GM23338 (cell line): ENCODE results near the gene SH3BGRL. TPM values are rescaled to one million over a fixed set of nuclear protein-coding genes. Genes with fewer than 3 reads are reported as not detected.

Experiments
- ATAC-seq: fragments of 200-7000 bp; cut with Tn5 transposase; 3 replicates; pipeline ENCODE4 v1.9.1; 2020
- DNase-seq: peaks from one replicate; pipeline ENCODE4 v3.0.0-alpha.2; 2015; ENCODE audit warnings: low spot score
- H2AFZ ChIP-seq: fragments of 200-600 bp; sonication (generic); 2 replicates; pipeline ENCODE4 v1.8.0; 2016; ENCODE audit warnings: antibody characterized with exemption, mild to moderate bottlenecking, moderate library complexity
- H3F3A ChIP-seq: fragments of 200-600 bp; sonication (generic); replicated peaks from 2 replicates; pipeline ENCODE4 v1.8.0; 2017; ENCODE audit warnings: antibody characterized with exemption, mixed run types, low read depth
- H3K27ac ChIP-seq: fragments of 200-600 bp; sonication (generic); 2 replicates; pipeline ENCODE4 v1.6.1; 2016; ENCODE audit warnings: low read depth
- H3K27me3 ChIP-seq: fragments of 200-600 bp; sonication (generic); 2 replicates; pipeline ENCODE4 v1.8.0; 2016; ENCODE audit warnings: mild to moderate bottlenecking, mixed run types, moderate library complexity; ENCODE audit not compliant: insufficient read depth
- H3K36me3 ChIP-seq: fragments of 200-600 bp; sonication (generic); 2 replicates; pipeline ENCODE4 v1.8.0; 2016; ENCODE audit warnings: mild to moderate bottlenecking; ENCODE audit not compliant: insufficient read depth
- H3K4me1 ChIP-seq: fragments of 200-600 bp; sonication (generic); 2 replicates; pipeline ENCODE4 v1.8.0; 2016; ENCODE audit warnings: mild to moderate bottlenecking, moderate library complexity; ENCODE audit not compliant: insufficient read depth
- H3K4me2 ChIP-seq: fragments of 200-600 bp; sonication (generic); 2 replicates; pipeline ENCODE4 v1.7.1; 2017; ENCODE audit warnings: mixed run types
- H3K4me3 ChIP-seq: fragments of 200-600 bp; sonication (generic); 2 replicates; pipeline ENCODE4 v1.6.1; 2016; ENCODE audit warnings: mixed run types
- H3K79me2 ChIP-seq: fragments of 200-600 bp; sonication (generic); replicated peaks from 2 replicates; pipeline ENCODE4 v1.8.0; 2017; ENCODE audit warnings: mild to moderate bottlenecking; ENCODE audit not compliant: insufficient read depth
- H3K9me2 ChIP-seq: fragments of 200-600 bp; sonication (generic); 2 replicates; pipeline ENCODE4 v1.8.0; 2017; ENCODE audit not compliant: insufficient read depth
- H4K20me1 ChIP-seq: fragments of 200-600 bp; sonication (generic); replicated peaks from 2 replicates; pipeline ENCODE4 v1.8.0; 2017; ENCODE audit warnings: mild to moderate bottlenecking; ENCODE audit not compliant: insufficient read depth
- H3K27ac Mint-ChIP-seq: 2 replicates; pipeline ENCODE4 v1.8.0; 2020; ENCODE audit warnings: inconsistent platforms, mild to moderate bottlenecking, moderate library complexity, mixed read lengths
- H3K27me3 Mint-ChIP-seq: 3 replicates; pipeline ENCODE4 v1.8.0; 2022; ENCODE audit warnings: low read depth, mild to moderate bottlenecking, moderate library complexity, mixed read lengths, inconsistent platforms; ENCODE audit not compliant: insufficient read depth, poor library complexity
- H3K36me3 Mint-ChIP-seq: 3 replicates; pipeline ENCODE4 v1.8.0; 2021; ENCODE audit warnings: low read depth, mild to moderate bottlenecking, inconsistent platforms, moderate library complexity, mixed read lengths
- H3K4me1 Mint-ChIP-seq: 3 replicates; pipeline ENCODE4 v1.8.0; 2020; ENCODE audit warnings: mild to moderate bottlenecking, inconsistent platforms, mixed read lengths
- H3K4me3 Mint-ChIP-seq: 3 replicates; pipeline ENCODE4 v1.8.0; 2021; ENCODE audit warnings: moderate library complexity, mild to moderate bottlenecking, inconsistent platforms, mixed read lengths
- H3K9me3 Mint-ChIP-seq: 3 replicates; pipeline ENCODE4 v1.8.0; 2020; ENCODE audit warnings: moderate library complexity, mild to moderate bottlenecking, inconsistent platforms, mixed read lengths
- CREB1 ChIP-seq: fragments of 250-450 bp; sonication (Bioruptor Pico); IDR thresholded peaks from 2 replicates; pipeline ENCODE4 v1.5.0; 2020; ENCODE audit warnings: low read depth, mild to moderate bottlenecking, moderate library complexity
- CTCF ChIP-seq, 2 experiments: fragments of 200-600 bp in 1 of 2; sonication (generic) in 1 of 2; conservative IDR thresholded peaks; 2 replicates each; pipeline versions ENCODE4 v1.5.1 to v1.6.1; 2016 to 2017; ENCODE audit warnings: antibody characterized with exemption in 2 of 2, low read depth in 2 of 2, mild to moderate bottlenecking in 2 of 2, moderate library complexity in 1 of 2
- ETS1 ChIP-seq: IDR thresholded peaks from 2 replicates; pipeline ENCODE4 v1.6.1; 2016; ENCODE audit warnings: antibody characterized with exemption
- EZH2 ChIP-seq: fragments of 200-600 bp; sonication (generic); IDR thresholded peaks from one replicate; pipeline ENCODE4 v1.8.0; 2017; ENCODE audit warnings: antibody characterized with exemption, mild to moderate bottlenecking, low read depth; ENCODE audit not compliant: unreplicated experiment
- EZH2phosphoT487 ChIP-seq: fragments of 200-600 bp; sonication (generic); IDR thresholded peaks from one replicate; pipeline ENCODE4 v1.8.1; 2018; ENCODE audit warnings: antibody characterized with exemption; ENCODE audit not compliant: unreplicated experiment
- JUNB ChIP-seq: IDR thresholded peaks from one replicate; pipeline ENCODE4 v1.6.1; 2016; ENCODE audit warnings: antibody characterized with exemption; ENCODE audit not compliant: unreplicated experiment
- NANOG ChIP-seq: IDR thresholded peaks from 2 replicates; pipeline ENCODE4 v1.6.1; 2016; ENCODE audit warnings: antibody characterized with exemption, borderline replicate concordance
- POLR2AphosphoS5 ChIP-seq: IDR thresholded peaks from 2 replicates; pipeline ENCODE4 v1.6.1; 2016; ENCODE audit warnings: antibody characterized with exemption, low read depth
- REST ChIP-seq: IDR thresholded peaks from one replicate; pipeline ENCODE4 v1.6.1; 2018; ENCODE audit warnings: antibody characterized with exemption; ENCODE audit not compliant: unreplicated experiment
- ZNF114 ChIP-seq: fragments of 250-450 bp; sonication (Bioruptor Pico); IDR thresholded peaks from 2 replicates; pipeline ENCODE4 v1.5.0; 2020; ENCODE audit warnings: mild to moderate bottlenecking, moderate library complexity
- ZNF462 ChIP-seq: fragments of 250-450 bp; sonication (Bioruptor Pico); IDR thresholded peaks from 2 replicates; pipeline ENCODE4 v1.5.0; 2020; ENCODE audit warnings: mild to moderate bottlenecking, moderate library complexity
- polyA plus RNA-seq: library from polyadenylated mRNA; unstranded; fragments of >200 nt; fragmentation: Nextera tagmentation; extraction: Ambion mirVana; gene quantifications from 2 replicates; pipeline ENCODE4 v1.2.1, GENCODE V29; 2016
- total RNA-seq: library from RNA; depleted of rRNA; stranded (reverse); fragments of >200 nt; shearing (Covaris generic); gene quantifications from 2 replicates; pipeline ENCODE4 v1.2.3, GENCODE V29; 2014

The SH3BGRL gene
- total and polyA plus RNA-seq, 2 experiments from 2014 or later: 60.8 to 61.1 TPM

GRCh38 chrX:81291996-81292395 is 90.1 kb downstream of the SH3BGRL start:
- H3K27me3 Mint-ChIP-seq: peaks cover 1% of the 10 kb centered on the region
- no peaks in the 10 kb centered on the region for H3K4me1 Mint-ChIP-seq
- H3K27ac Mint-ChIP-seq: no peak overlapping the region
- no peaks in the 10 kb centered on the region for H3F3A ChIP-seq
- H4K20me1 ChIP-seq: no peaks in the 10 kb centered on the region
- H3K36me3 ChIP-seq: no peaks in the 10 kb centered on the region
- TF ChIP-seq REST (no peak), CREB1 (CRISPR knock-in tag) (no peak), ETS1 (no peak), CTCF (conservative IDR thresholded peaks at IDR 0.05; ENCODE audit: low read depth in 2 of 2) (no peak), EZH2 (no peak), NANOG (no peak), POLR2AphosphoS5 (no peak), ZNF462 (no peak), ZNF114 (CRISPR knock-in tag) (no peak), JUNB (no peak), EZH2phosphoT487 (no peak)
- DNase-seq (no peak), ATAC-seq (no peak)
- H2AFZ ChIP-seq: no peak overlapping the region
- peaks cover 66% of the 10 kb centered on the region for H3K9me3 Mint-ChIP-seq
- no peaks in the 10 kb centered on the region for H3K9me2 ChIP-seq
- no peak overlapping the region for H3K27ac ChIP-seq
- no peaks in the 10 kb centered on the region for H3K79me2 ChIP-seq
- no peaks in the 10 kb centered on the region for H3K27me3 ChIP-seq
- no peak overlapping the region for H3K4me3 Mint-ChIP-seq
- no peak overlapping the region for H3K4me3 ChIP-seq
- no peaks in the 10 kb centered on the region for H3K4me1 ChIP-seq
- peaks cover 87% of the 10 kb centered on the region for H3K36me3 Mint-ChIP-seq
- H3K4me2 ChIP-seq: no peak overlapping the region
